CD4-positive, alpha-beta T cell (primary cell): ENCODE measurements around the gene GARIN5B. TPM values are rescaled to one million over a fixed set of nuclear protein-coding genes. Genes with fewer than 3 reads are reported as not detected.
"Not testable (repeated sequence)": the region's sequence is repeated elsewhere in the genome, so short reads cannot be mapped to it uniquely, and the experiment has no call there.

Experiments used
- ATAC-seq: fragments of 200-7000 bp; cut with Tn5 transposase; one replicate; pipeline ENCODE4 v1.10.0; 2022; ENCODE audit warnings: mild to moderate bottlenecking; ENCODE audit not compliant: poor library complexity
- CTCF ChIA-PET: fragments of 350-600 bp; sonication (Branson Sonifier 250); formaldehyde crosslinking; loops from one replicate; lab custom pipeline; 2021; ENCODE audit warnings: antibody characterized with exemption, inconsistent platforms; lab: Charles Lee
- POLR2A ChIA-PET: fragments of 350-600 bp; sonication (Branson Sonifier 250); formaldehyde crosslinking; loops from one replicate; lab custom pipeline; 2021; ENCODE audit warnings: antibody characterized with exemption, inconsistent platforms; lab: Charles Lee
- DNase-seq, 14 experiments: peaks; one replicate each; pipeline ENCODE4 v3.0.0-alpha.2; 2013 to 2020; ENCODE audit warnings: mixed read lengths in 2 of 14
- H3K27ac ChIP-seq, 2 donors: one replicate each; pipeline versions ENCODE4 v1.5.1 to v1.7.0; 2013; ENCODE audit warnings: low read length in 2 of 2, low read depth in 1 of 2, mild to moderate bottlenecking in 1 of 2
- H3K27me3 ChIP-seq, 2 experiments: 1 replicate in 1 of 2; 2 replicates in 1 of 2; pipeline versions ENCODE4 v1.6.1 to v1.7.0; 2013; ENCODE audit warnings: low read length in 2 of 2, control low read depth in 1 of 2, mild to moderate bottlenecking in 1 of 2, moderate library complexity in 1 of 2; ENCODE audit not compliant: insufficient read depth in 2 of 2, control insufficient read depth in 1 of 2
- H3K36me3 ChIP-seq: one replicate; pipeline ENCODE4 v1.6.1; 2013; ENCODE audit warnings: low read length, control low read depth; ENCODE audit not compliant: insufficient read depth
- H3K4me1 ChIP-seq: one replicate; pipeline ENCODE4 v1.6.1; 2013; ENCODE audit warnings: low read length, control low read depth; ENCODE audit not compliant: insufficient read depth
- H3K4me3 ChIP-seq: one replicate; pipeline ENCODE4 v1.5.1; 2013; ENCODE audit warnings: mild to moderate bottlenecking, low read length, moderate library complexity
- H3K9me3 ChIP-seq, 2 experiments: 1 replicate in 1 of 2; 2 replicates in 1 of 2; pipeline versions ENCODE4 v1.6.1 to v1.7.0; 2013; ENCODE audit warnings: low read length in 2 of 2, mild to moderate bottlenecking in 2 of 2, control low read depth in 1 of 2, moderate library complexity in 1 of 2; ENCODE audit not compliant: control insufficient read depth in 1 of 2, insufficient read depth in 1 of 2
- H3K27ac Mint-ChIP-seq: one replicate; pipeline ENCODE4 v1.8.0; 2020; ENCODE audit warnings: mixed read lengths
- H3K27me3 Mint-ChIP-seq: one replicate; pipeline ENCODE4 v1.8.0; 2021; ENCODE audit warnings: mixed read lengths
- H3K36me3 Mint-ChIP-seq: one replicate; pipeline ENCODE4 v1.8.0; 2021; ENCODE audit warnings: low read depth, mixed read lengths
- H3K4me1 Mint-ChIP-seq: one replicate; pipeline ENCODE4 v1.8.0; 2021; ENCODE audit warnings: low read depth, mixed read lengths
- H3K4me3 Mint-ChIP-seq: one replicate; pipeline ENCODE4 v1.8.0; 2020; ENCODE audit warnings: mild to moderate bottlenecking, mixed read lengths
- H3K9me3 Mint-ChIP-seq: one replicate; pipeline ENCODE4 v1.8.0; 2020; ENCODE audit warnings: mixed read lengths
- CTCF ChIP-seq: fragments of 200-600 bp; IDR thresholded peaks from one replicate; pipeline ENCODE4 v1.8.0; 2022; ENCODE audit warnings: antibody characterized with exemption, mild to moderate bottlenecking
- intact Hi-C, 2 experiments: fragments of 100-400 bp; cut with DNase I in 1 of 2; cut with micrococcal nuclease in 1 of 2; formaldehyde crosslinking; loops; one replicate each; pipeline versions ENCODE4 v1.15.1 to v1.9.0; 2023 to 2025; cut with DNase I, micrococcal nuclease
- total RNA-seq, 174 experiments: library from RNA in 2 of 174; stranded (reverse) in 2 of 174; gene quantifications; one replicate each; pipeline ENCODE4 v1.2.3 and lab custom pipeline; 2021 to 2026

Gene GARIN5B
- total RNA-seq, 2 experiments from 2014 or later: 0.08 TPM; not detected in 1

GRCh38 chr19:55408533-55408872 lies 45.4 kb upstream of the GARIN5B start:
- Mint-ChIP-seq H3K9me3 (no peaks in the 10 kb centered on the region), H3K36me3 (peaks cover 42% of the 10 kb centered on the region), H3K27me3 (no peaks in the 10 kb centered on the region), H3K27ac (peak overlapping the region; percentile 99), H3K4me1 (peaks cover 29% of the 10 kb centered on the region), H3K4me3 (peak overlapping the region; percentile 94)
- ATAC-seq (no peak), DNase-seq (no peak)
- H3K27me3 ChIP-seq: no peaks in the 10 kb centered on the region
- H3K4me1 ChIP-seq: peaks cover 30% of the 10 kb centered on the region
- H3K27ac ChIP-seq: peak overlapping the region; percentile 44 to 100
- no peak for TF ChIP-seq CTCF
- peaks cover 16% of the 10 kb centered on the region for H3K36me3 ChIP-seq
- H3K9me3 ChIP-seq: peaks cover 0 to 3% of the 10 kb centered on the region in 2 experiments
- ChIA-PET POLR2A (interaction anchor here (0.8 to 2.7 kb wide), 4 partner anchors 13 to 149 kb away, joined by 3 to 13 read pairs (median 4); partner anchors contain the start of gene KMT5C), CTCF (no interaction called here)
- intact Hi-C loops: loop anchor here (1.0 to 10.0 kb wide), 9 partner anchors 24 to 290 kb away; partner anchors contain the start of genes KMT5C (in 2 of the 2), C19orf85 (in 1 of the 2), ISOC2 (in 1 of the 2) and PPP6R1 (in 1 of the 2)
- H3K4me3 ChIP-seq: peak overlapping the region; percentile 61

GRCh38 chr19:55407800-55408532 lies 44.9 kb upstream of the GARIN5B start:
- intact Hi-C loops: loop anchor here (1.0 to 10.0 kb wide), 9 partner anchors 23 to 289 kb away; partner anchors contain the start of genes KMT5C (in 2 of the 2), C19orf85 (in 1 of the 2), ISOC2 (in 1 of the 2) and PPP6R1 (in 1 of the 2)
- H3K9me3 ChIP-seq: peaks cover 0 to 3% of the 10 kb centered on the region in 2 experiments
- TF ChIP-seq CTCF: no peak
- peaks cover 29% of the 10 kb centered on the region for H3K4me1 Mint-ChIP-seq
- H3K27me3 Mint-ChIP-seq: no peaks in the 10 kb centered on the region
- peak; percentile 92 for ATAC-seq
- H3K4me3 Mint-ChIP-seq: peak overlapping the region; percentile 94
- peaks cover 47% of the 10 kb centered on the region for H3K36me3 Mint-ChIP-seq
- ChIA-PET POLR2A (interaction anchor here (0.6 to 2.7 kb wide), 28 partner anchors 9 to 1271 kb away, joined by 3 to 45 read pairs (median 6); partner anchors contain the start of genes FIZ1, HSPBP1, ISOC2 and KMT5C), CTCF (interaction anchor here (1.2 kb wide), 1 partner anchor 247 kb away, joined by 3 read pairs; no protein-coding TSS in a partner anchor)
- peaks cover 22% of the 10 kb centered on the region for H3K36me3 ChIP-seq
- peak overlapping the region; percentile 61 for H3K4me3 ChIP-seq
- H3K27ac Mint-ChIP-seq: peak overlapping the region; percentile 99
- H3K9me3 Mint-ChIP-seq: no peaks in the 10 kb centered on the region
- H3K27me3 ChIP-seq: no peaks in the 10 kb centered on the region
- DNase-seq: peak; percentile 91 to 99 (median 96)
- peaks cover 30% of the 10 kb centered on the region for H3K4me1 ChIP-seq
- H3K27ac ChIP-seq: peak overlapping the region; percentile 96 to 100

GRCh38 chr19:55407550-55407799 lies 44.4 kb upstream of the GARIN5B start, which contains the start of gene UBE2S:
UBE2S (minus strand) TSS chr19:55407788; CDS start chr19:55407589, 199 bp downstream.
- Mint-ChIP-seq H3K36me3 (peaks cover 52% of the 10 kb centered on the region), H3K4me3 (peak within 1 kb of the TSS; percentile 94), H3K4me1 (peaks cover 29% of the 10 kb centered on the region), H3K27ac (peak within 1 kb of the TSS; percentile 99)
- not testable (repeated sequence) for H3K9me3 Mint-ChIP-seq, H3K9me3 ChIP-seq, H3K27me3 ChIP-seq, ATAC-seq, H3K27me3 Mint-ChIP-seq, DNase-seq
- intact Hi-C loops: loop anchor here in 1 of 2 experiments (5.0 to 10.0 kb wide), 5 partner anchors 55 to 227 kb away; partner anchors contain the start of genes C19orf85, ISOC2, KMT5C and PPP6R1
- peaks cover 30% of the 10 kb centered on the region for H3K4me1 ChIP-seq
- H3K27ac ChIP-seq: peak within 1 kb of the TSS; percentile 96 to 100
- CTCF ChIA-PET: interaction anchor here (1.2 kb wide), 1 partner anchor 247 kb away, joined by 3 read pairs; no protein-coding TSS in a partner anchor
- H3K36me3 ChIP-seq: peaks cover 27% of the 10 kb centered on the region
- H3K4me3 ChIP-seq: peak within 1 kb of the TSS; percentile 61
- POLR2A ChIA-PET: interaction anchor here (0.6 to 2.7 kb wide), 26 partner anchors 8 to 1270 kb away, joined by 3 to 45 read pairs (median 6); partner anchors contain the start of genes FIZ1, HSPBP1, ISOC2 and KMT5C
